GM12801 (cell line): ENCODE results near the gene ASB13.

Experiments
- CTCF ChIP-seq: IDR thresholded peaks from one replicate; pipeline ENCODE4 v1.5.1; 2011; ENCODE audit warnings: control low read depth; ENCODE audit not compliant: insufficient read length; ENCODE audit errors: extremely low read depth

ASB13 gene

GRCh38 chr10:5633166-5633749, 33.1 kb downstream of the ASB13 start:
- no peak for TF ChIP-seq CTCF

GRCh38 chr10:5632446-5632845, 33.9 kb downstream of the ASB13 start:
- TF ChIP-seq CTCF: no peak

- no peak for TF ChIP-seq CTCF
Observed at GRCh38 chr10:5631936-5632335, 34.5 kb downstream of the ASB13 start.

GRCh38 chr10:5630112-5630436, 36.3 kb downstream of the ASB13 start:
- TF ChIP-seq CTCF: no peak

GRCh38 chr10:5629303-5630111, 36.9 kb downstream of the ASB13 start:
- TF ChIP-seq CTCF: no peak

- TF ChIP-seq CTCF: no peak
Observed at GRCh38 chr10:5628451-5629302, 37.7 kb downstream of the ASB13 start.

- TF ChIP-seq CTCF: no peak
Observed at GRCh38 chr10:5627486-5628044, 38.8 kb downstream of the ASB13 start.
